Raji (cell line): ENCODE data around the gene PRRC2B.

Source experiments
- POLR2A ChIP-seq: IDR thresholded peaks from 2 replicates; pipeline ENCODE4 v1.6.1; 2011; ENCODE audit warnings: low read depth, low read length, control low read depth; ENCODE audit not compliant: insufficient read depth

The PRRC2B gene

GRCh38 chr9:131382850-131383729 lies 10.8 kb upstream of the PRRC2B start:
- TF ChIP-seq POLR2A = no peak

- no peak for TF ChIP-seq POLR2A
Measured at GRCh38 chr9:131385296-131385695, 8.6 kb upstream of the PRRC2B start.

GRCh38 chr9:131386281-131386680 lies 7.6 kb upstream of the PRRC2B start:
- TF ChIP-seq POLR2A = no peak

- TF ChIP-seq POLR2A = no peak
Measured at GRCh38 chr9:131387394-131387793, 6.5 kb upstream of the PRRC2B start.

- TF ChIP-seq POLR2A = no peak
Measured at GRCh38 chr9:131391020-131391419, 2.9 kb upstream of the PRRC2B start.

GRCh38 chr9:131391504-131391903 lies 2.4 kb upstream of the PRRC2B start:
- no peak for TF ChIP-seq POLR2A

GRCh38 chr9:131394464-131395156 lies 724 bp downstream of the PRRC2B start:
- TF ChIP-seq POLR2A = no peak

- peak; percentile 53 for TF ChIP-seq POLR2A
Measured at GRCh38 chr9:131395157-131396098, 1.5 kb downstream of the PRRC2B start.

GRCh38 chr9:131396626-131397025 lies 2.7 kb downstream of the PRRC2B start:
- no peak for TF ChIP-seq POLR2A

GRCh38 chr9:131397100-131397790 lies 3.4 kb downstream of the PRRC2B start:
- no peak for TF ChIP-seq POLR2A

GRCh38 chr9:131398204-131398603 lies 4.3 kb downstream of the PRRC2B start:
- no peak for TF ChIP-seq POLR2A

GRCh38 chr9:131399972-131400371 lies 6.1 kb downstream of the PRRC2B start:
- TF ChIP-seq POLR2A = no peak

- no peak for TF ChIP-seq POLR2A
Measured at GRCh38 chr9:131400627-131401026, 6.7 kb downstream of the PRRC2B start.

- no peak for TF ChIP-seq POLR2A
Measured at GRCh38 chr9:131402073-131402472, 8.2 kb downstream of the PRRC2B start.
